CD14-positive monocyte (primary cell): Measurements from ENCODE around the gene RHOU. TPM values are rescaled to one million over a fixed set of nuclear protein-coding genes. Genes with fewer than 3 reads are reported as not detected.
"Not testable (repeated sequence)": the region's sequence is repeated elsewhere in the genome, so short reads cannot be mapped to it uniquely, and the experiment has no call there.

Experiments used
- DNase-seq, 3 donors: peaks; one replicate each; pipeline ENCODE4 v3.0.0-alpha.2; 2011 to 2022
- H2AFZ ChIP-seq: 2 replicates; pipeline ENCODE4 v1.6.0; 2012; ENCODE audit warnings: mild to moderate bottlenecking, low read depth, low read length, inconsistent platforms; ENCODE audit not compliant: insufficient read depth, poor library complexity, severe bottlenecking
- H3K27ac ChIP-seq, 2 donors: 1 replicate in 1 of 2; 2 replicates in 1 of 2; pipeline ENCODE4 v1.5.1; 2012 to 2013; ENCODE audit warnings: low read length in 2 of 2, control low read depth in 1 of 2, inconsistent platforms in 1 of 2, low read depth in 1 of 2, mild to moderate bottlenecking in 1 of 2
- H3K27me3 ChIP-seq, 2 donors: one replicate each; pipeline versions ENCODE4 v1.6.0 to v1.6.1; 2011 to 2013; ENCODE audit warnings: low read length in 2 of 2; ENCODE audit not compliant: control insufficient read depth in 2 of 2, insufficient read depth in 2 of 2
- H3K36me3 ChIP-seq, 2 donors: replicated peaks in 1 of 2; 1 replicate in 1 of 2; 2 replicates in 1 of 2; pipeline versions ENCODE4 v1.5.1 to v1.6.1; 2012 to 2013; ENCODE audit warnings: low read length in 2 of 2, control low read depth in 1 of 2, inconsistent platforms in 1 of 2, mild to moderate bottlenecking in 1 of 2; ENCODE audit not compliant: insufficient read depth in 2 of 2, control insufficient read depth in 1 of 2
- H3K4me1 ChIP-seq, 2 donors: 1 replicate in 1 of 2; 2 replicates in 1 of 2; pipeline versions ENCODE4 v1.5.1 to v1.6.1; 2012 to 2013; ENCODE audit warnings: low read length in 2 of 2, control low read depth in 1 of 2, inconsistent platforms in 1 of 2, mild to moderate bottlenecking in 1 of 2, moderate library complexity in 1 of 2; ENCODE audit not compliant: insufficient read depth in 2 of 2, control insufficient read depth in 1 of 2
- H3K4me2 ChIP-seq: replicated peaks from 2 replicates; pipeline ENCODE3; 2012; ENCODE audit warnings: low read length, moderate library complexity, mild to moderate bottlenecking; ENCODE audit not compliant: poor library complexity, severe bottlenecking; ENCODE audit errors: extremely low read depth
- H3K4me3 ChIP-seq, 3 experiments: fragments of 200-600 bp in 1 of 3; sonication (generic) in 1 of 3; replicated peaks in 1 of 3; 1 replicate in 2 of 3; 2 replicates in 1 of 3; pipeline ENCODE4 v1.5.1; 2011 to 2013; ENCODE audit warnings: low read length in 3 of 3, mild to moderate bottlenecking in 3 of 3, control low read depth in 2 of 3, low read depth in 2 of 3, inconsistent platforms in 1 of 3, moderate library complexity in 1 of 3
- H3K79me2 ChIP-seq: 2 replicates; pipeline ENCODE4 v1.6.0; 2012; ENCODE audit warnings: mild to moderate bottlenecking, control low read depth, inconsistent platforms, low read length, moderate library complexity; ENCODE audit not compliant: insufficient read depth
- H3K9ac ChIP-seq: 2 replicates; pipeline ENCODE4 v1.6.0; 2017; ENCODE audit warnings: low read length, mild to moderate bottlenecking; ENCODE audit not compliant: insufficient read depth, poor library complexity, severe bottlenecking
- H3K9me3 ChIP-seq, 2 donors: replicated peaks in 1 of 2; 1 replicate in 1 of 2; 2 replicates in 1 of 2; pipeline versions ENCODE4 v1.5.1 to v1.6.1; 2012 to 2013; ENCODE audit warnings: low read length in 2 of 2, control low read depth in 1 of 2; ENCODE audit not compliant: control insufficient read depth in 1 of 2, insufficient read depth in 1 of 2
- H4K20me1 ChIP-seq: 2 replicates; pipeline ENCODE4 v1.6.0; 2012; ENCODE audit warnings: mild to moderate bottlenecking, low read length, control low read depth, moderate library complexity; ENCODE audit not compliant: insufficient read depth
- H3K27ac Mint-ChIP-seq, 7 donors: one replicate each; pipeline ENCODE4 v1.8.0; 2020; ENCODE audit warnings: mild to moderate bottlenecking in 7 of 7, mixed read lengths in 7 of 7, moderate library complexity in 6 of 7, inconsistent platforms in 2 of 7
- H3K27me3 Mint-ChIP-seq, 3 donors: one replicate each; pipeline ENCODE4 v1.8.0; 2021 to 2022; ENCODE audit warnings: low read depth in 3 of 3, mild to moderate bottlenecking in 3 of 3, mixed read lengths in 3 of 3, moderate library complexity in 3 of 3, inconsistent platforms in 1 of 3
- H3K36me3 Mint-ChIP-seq, 2 donors: one replicate each; pipeline ENCODE4 v1.8.0; 2020; ENCODE audit warnings: mixed read lengths in 2 of 2, inconsistent platforms in 1 of 2, mild to moderate bottlenecking in 1 of 2
- H3K4me1 Mint-ChIP-seq: one replicate; pipeline ENCODE4 v1.8.0; 2020; ENCODE audit warnings: mild to moderate bottlenecking, mixed read lengths
- H3K4me3 Mint-ChIP-seq, 2 donors: one replicate each; pipeline ENCODE4 v1.8.0; 2020; ENCODE audit warnings: mild to moderate bottlenecking in 2 of 2, mixed read lengths in 2 of 2, moderate library complexity in 1 of 2
- H3K9me3 Mint-ChIP-seq, 7 donors: one replicate each; pipeline ENCODE4 v1.8.0; 2020 to 2022; ENCODE audit warnings: mixed read lengths in 7 of 7, mild to moderate bottlenecking in 6 of 7, moderate library complexity in 6 of 7, inconsistent platforms in 2 of 7
- WGBS: methylation state at CpG from one replicate; pipeline ENCODE4 v1.1.5; 2013; ENCODE audit warnings: missing lambda C conversion rate; ENCODE audit not compliant: insufficient coverage; 5-methylcytosine and 5-hydroxymethylcytosine counted together
- intact Hi-C, 2 donors: fragments of 100-400 bp; cut with micrococcal nuclease; formaldehyde crosslinking; loops; one replicate each; pipeline versions ENCODE4 v1.15.0 to v1.15.1; 2023
- polyA plus RNA-seq, 3 donors: library from polyadenylated mRNA; depleted of rRNA in 1 of 3; unstranded in 2 of 3; stranded (reverse) in 1 of 3; fragments of 300-500 nt in 2 of 3; fragments of >200 nt in 1 of 3; fragmentation: Illumina TruSeq in 2 of 3; gene quantifications; 1 replicate in 2 of 3; 2 replicates in 1 of 3; pipeline ENCODE4 v1.2.3, GENCODE V29; 2012 to 2021
- TF ChIP-seq, protein P1 (sequence below): fragments of 200-600 bp; IDR thresholded peaks from one replicate; pipeline ENCODE4 v1.8.0; 2022; ENCODE audit warnings: antibody characterized with exemption, mild to moderate bottlenecking

RHOU gene
- polyA plus RNA-seq, 3 donors = 4.1 to 11.6 (median 4.8) TPM

GRCh38 chr1:228691926-228692325, 43.4 kb upstream of the RHOU start:
- TF ChIP-seq, protein P1, sequence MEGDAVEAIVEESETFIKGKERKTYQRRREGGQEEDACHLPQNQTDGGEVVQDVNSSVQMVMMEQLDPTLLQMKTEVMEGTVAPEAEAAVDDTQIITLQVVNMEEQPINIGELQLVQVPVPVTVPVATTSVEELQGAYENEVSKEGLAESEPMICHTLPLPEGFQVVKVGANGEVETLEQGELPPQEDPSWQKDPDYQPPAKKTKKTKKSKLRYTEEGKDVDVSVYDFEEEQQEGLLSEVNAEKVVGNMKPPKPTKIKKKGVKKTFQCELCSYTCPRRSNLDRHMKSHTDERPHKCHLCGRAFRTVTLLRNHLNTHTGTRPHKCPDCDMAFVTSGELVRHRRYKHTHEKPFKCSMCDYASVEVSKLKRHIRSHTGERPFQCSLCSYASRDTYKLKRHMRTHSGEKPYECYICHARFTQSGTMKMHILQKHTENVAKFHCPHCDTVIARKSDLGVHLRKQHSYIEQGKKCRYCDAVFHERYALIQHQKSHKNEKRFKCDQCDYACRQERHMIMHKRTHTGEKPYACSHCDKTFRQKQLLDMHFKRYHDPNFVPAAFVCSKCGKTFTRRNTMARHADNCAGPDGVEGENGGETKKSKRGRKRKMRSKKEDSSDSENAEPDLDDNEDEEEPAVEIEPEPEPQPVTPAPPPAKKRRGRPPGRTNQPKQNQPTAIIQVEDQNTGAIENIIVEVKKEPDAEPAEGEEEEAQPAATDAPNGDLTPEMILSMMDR = no peak
- Histone ChIP-seq H3K9me3 (no peaks in the 10 kb centered on the region), H3K79me2 (no peaks in the 10 kb centered on the region), H3K27ac (no peak overlapping the region), H3K27me3 (no peaks in the 10 kb centered on the region), H2AFZ (no peak overlapping the region), H4K20me1 (no peaks in the 10 kb centered on the region), H3K4me1 (peaks cover 7% of the 10 kb centered on the region in 2 donors), H3K4me2 (no peak overlapping the region), H3K36me3 (no peaks in the 10 kb centered on the region), H3K9ac (no peak overlapping the region), H3K4me3 (no peak overlapping the region)
- no peaks in the 10 kb centered on the region for H3K9me3 Mint-ChIP-seq
- no peaks in the 10 kb centered on the region for H3K36me3 Mint-ChIP-seq
- peaks cover 16% of the 10 kb centered on the region for H3K4me1 Mint-ChIP-seq
- H3K27ac Mint-ChIP-seq = no peak overlapping the region
- peaks cover 0 to 5% (median 0%) of the 10 kb centered on the region in 3 donors for H3K27me3 Mint-ChIP-seq
- peak; percentile 4 to 18 (median 17) for DNase-seq
- no CpG with 5 or more reads among the region's 1 CpG for whole genome bisulfite sequencing
- no peak overlapping the region for H3K4me3 Mint-ChIP-seq
- intact Hi-C loops = no loop called here

DNA sequence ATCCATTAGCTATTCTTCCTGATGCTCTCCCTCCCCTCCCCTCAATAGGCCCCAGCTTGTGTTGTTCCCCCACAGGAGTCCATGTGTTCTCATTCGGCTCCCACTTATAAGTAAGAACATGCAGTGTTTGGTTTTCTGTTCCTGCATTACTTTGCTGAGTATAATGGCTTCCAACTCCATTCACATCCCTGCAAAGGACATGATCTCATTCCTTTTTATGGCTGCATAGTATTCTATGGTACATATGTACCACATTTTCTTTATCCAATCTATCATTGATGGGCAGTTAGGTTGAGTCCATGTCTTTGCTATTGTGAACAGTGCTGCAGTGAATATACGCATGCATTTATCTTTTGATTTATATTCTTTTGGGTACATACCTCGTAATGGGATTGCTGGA, 40.8 kb upstream of the RHOU start:
- H3K4me3 ChIP-seq, H4K20me1 ChIP-seq, H2AFZ ChIP-seq, H3K36me3 Mint-ChIP-seq, H3K27ac ChIP-seq, H3K9ac ChIP-seq, H3K27me3 ChIP-seq, H3K4me2 ChIP-seq, H3K79me2 ChIP-seq, H3K9me3 ChIP-seq, H3K36me3 ChIP-seq, intact Hi-C loops, H3K4me3 Mint-ChIP-seq, H3K27ac Mint-ChIP-seq, H3K27me3 Mint-ChIP-seq, H3K9me3 Mint-ChIP-seq, DNase-seq: not testable (repeated sequence)
- no CpG with 5 or more reads among the region's 3 CpGs for WGBS
- H3K4me1 Mint-ChIP-seq = peaks cover 27% of the 10 kb centered on the region
- H3K4me1 ChIP-seq = peaks cover 15% of the 10 kb centered on the region in 2 donors
